Measurements from ENCODE around the gene STRIP2.

DNA sequence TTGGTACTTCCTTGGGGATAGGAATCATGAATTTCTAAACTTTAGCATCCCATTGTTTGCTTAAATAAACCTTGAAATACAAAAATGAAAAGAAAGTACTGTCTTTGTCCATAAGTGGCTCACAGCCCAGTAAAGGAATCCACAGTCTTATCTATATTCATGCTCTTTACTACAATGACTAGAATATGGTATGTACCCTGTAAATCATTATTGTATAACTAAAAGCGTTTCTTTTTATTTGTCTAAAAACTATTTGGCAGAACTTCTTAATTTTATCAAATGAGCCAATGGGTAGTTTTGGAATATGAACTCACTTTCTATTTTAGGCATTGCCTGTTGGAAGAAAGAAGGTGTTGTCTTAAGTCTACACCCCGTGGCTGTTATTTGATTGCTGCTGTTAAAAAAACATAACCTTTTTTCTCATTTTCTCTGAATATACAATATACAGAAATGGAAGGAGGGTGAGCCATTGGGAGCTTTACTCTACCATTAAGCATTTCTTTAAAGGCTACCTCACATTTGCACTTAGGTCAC lies 12.4 kb upstream of the STRIP2 start:
- TF ChIP-seq CTCF (IDR thresholded peaks at IDR 0.05; ENCODE audit: low read depth, low read length, poor library complexity, severe bottlenecking) = no peak
- no peak for TF ChIP-seq EZH2phosphoT487 (IDR thresholded peaks at IDR 0.05; ENCODE audit: borderline replicate concordance, low read length)
